ENCODE measurements around the gene MTAP.
"Not testable (repeated sequence)": the region's sequence is repeated elsewhere in the genome, so short reads cannot be mapped to it uniquely, and the experiment has no call there.

The MTAP gene

DNA sequence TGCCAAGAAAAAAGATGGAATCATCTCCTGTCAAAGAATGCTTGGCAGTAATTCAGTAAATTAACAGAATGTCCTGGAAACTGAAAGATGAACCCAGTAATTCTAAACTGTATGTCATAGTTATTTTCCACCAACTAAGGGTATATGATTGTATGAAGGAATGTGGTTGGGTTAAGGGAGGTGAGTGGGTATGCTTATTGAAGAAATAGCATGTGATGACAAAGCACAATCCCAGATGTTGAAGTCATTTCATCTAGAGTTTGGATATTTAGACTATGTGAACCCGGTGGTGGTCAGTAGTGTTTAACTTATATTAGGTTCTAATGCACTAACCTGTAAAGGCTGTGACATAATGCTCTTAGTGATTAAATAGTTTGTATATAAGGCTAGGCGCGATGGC lies 104.4 kb downstream of the MTAP start:
- FAIRE-seq (no peak), DNase-seq (ENCODE audit: low spot score) (no peak)

GRCh38 chr9:21919377-21920362 lies 117.2 kb downstream of the MTAP start:
- FAIRE-seq = no peak

DNA sequence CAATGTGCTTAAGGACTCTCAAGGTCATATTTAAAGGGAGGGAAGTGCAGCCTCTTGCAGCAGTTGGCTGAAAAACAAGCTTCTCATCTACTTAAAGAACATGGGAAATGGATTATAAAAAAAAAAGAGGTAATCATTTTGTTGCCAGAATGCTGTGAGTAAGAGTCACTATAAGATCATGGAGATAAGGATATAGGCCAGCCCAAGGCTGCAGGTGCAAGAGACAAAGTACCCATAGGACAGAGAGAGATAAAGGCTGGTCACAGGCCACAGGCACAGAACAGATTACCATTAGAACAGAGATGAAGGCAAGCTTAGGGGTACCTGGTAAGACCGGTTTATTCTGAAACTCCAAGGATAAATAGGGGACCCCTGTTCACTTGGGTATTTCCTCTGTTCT lies 121.3 kb downstream of the MTAP start:
- FAIRE-seq (no peak), DNase-seq (ENCODE audit: low spot score) (no peak)

More at GRCh38 chr9:21919377-21920362, 117.2 kb downstream of the MTAP start:
- peak; percentile 18 for DNase-seq (ENCODE audit: low spot score)

DNA sequence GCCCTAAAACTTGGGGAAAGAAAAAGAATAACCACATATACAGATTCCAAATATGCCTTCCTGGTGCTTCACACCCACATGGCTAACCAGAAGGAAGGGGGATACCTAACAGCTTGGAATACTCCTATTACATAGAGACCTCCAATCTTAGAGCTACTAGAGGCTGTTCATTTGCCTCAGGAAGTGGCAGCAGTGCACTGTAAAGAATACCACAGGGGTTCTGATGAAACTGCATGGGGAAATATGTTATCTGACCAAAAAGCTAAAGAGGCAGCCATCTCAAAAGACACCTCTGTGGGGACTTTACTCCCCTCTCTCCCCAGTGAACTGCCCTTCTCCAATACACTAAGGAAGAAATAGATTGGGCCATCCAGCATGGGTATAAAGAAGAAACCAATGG lies 125.3 kb downstream of the MTAP start:
- DNase-seq (ENCODE audit: low spot score) (no peak), FAIRE-seq (no peak)

DNA sequence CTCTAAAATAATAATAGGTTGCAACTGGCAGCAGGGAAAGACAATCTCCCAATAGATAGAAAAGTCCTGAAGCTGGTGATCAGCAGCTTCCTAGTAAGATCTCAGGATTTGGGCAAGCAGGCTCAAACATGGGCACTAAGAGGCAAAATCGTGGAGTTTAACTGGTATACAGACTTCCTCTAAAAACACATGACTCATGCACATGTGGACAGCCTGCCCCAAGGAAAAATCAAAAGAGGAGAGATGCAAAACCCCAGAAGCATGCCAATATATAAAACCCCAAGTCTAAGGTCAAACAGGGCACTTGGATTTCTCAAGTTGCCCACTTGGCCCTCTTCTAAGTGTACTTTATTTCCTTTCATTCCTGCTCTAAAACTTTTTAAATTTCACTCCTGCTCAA lies 129.0 kb downstream of the MTAP start:
- FAIRE-seq = no peak
- DNase-seq (ENCODE audit: low spot score) = no peak

- no peak for FAIRE-seq
- no peak for DNase-seq (ENCODE audit: low spot score)
These were observed 130.8 kb downstream of the MTAP start for GRCh38 chr9:21933281-21933680.

- DNase-seq (ENCODE audit: low spot score) = no peak
- FAIRE-seq = no peak
These were observed 131.4 kb downstream of the MTAP start for GRCh38 chr9:21933865-21934264.

- DNase-seq (ENCODE audit: low spot score) = no peak
- no peak for FAIRE-seq
These were observed 133.2 kb downstream of the MTAP start for GRCh38 chr9:21935631-21936030.

GRCh38 chr9:21936161-21936560 lies 133.7 kb downstream of the MTAP start:
- FAIRE-seq = no peak

GRCh38 chr9:21941337-21941995 lies 139.0 kb downstream of the MTAP start:
- FAIRE-seq (no peak), DNase-seq (ENCODE audit: low spot score) (no peak)

More at GRCh38 chr9:21936161-21936560, 133.7 kb downstream of the MTAP start:
- no peak for DNase-seq (ENCODE audit: low spot score)

DNA sequence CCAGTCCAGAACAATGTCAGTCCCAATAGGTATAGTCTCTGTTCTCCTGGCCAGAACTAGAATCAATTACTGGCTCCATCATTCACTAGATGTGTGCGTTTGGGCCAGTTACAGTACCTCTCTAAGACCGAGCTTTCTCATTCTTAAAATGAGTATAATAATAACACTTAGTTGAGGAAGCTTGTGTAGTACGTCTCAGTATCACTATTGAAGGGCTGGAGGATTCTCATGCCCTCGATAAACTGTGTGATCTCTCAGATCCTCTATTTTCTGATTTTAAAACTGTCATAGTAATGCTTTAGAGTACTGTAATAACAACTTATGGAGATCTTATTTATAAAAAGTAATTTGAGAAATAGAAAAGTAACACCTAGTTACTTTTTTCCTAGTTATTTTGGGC lies 141.0 kb downstream of the MTAP start:
- no peak for DNase-seq (ENCODE audit: low spot score)
- FAIRE-seq = no peak

- no peak for FAIRE-seq
These were observed 143.2 kb downstream of the MTAP start for GRCh38 chr9:21945606-21946005.

GRCh38 chr9:21958833-21959232 lies 156.4 kb downstream of the MTAP start:
- DNase-seq (ENCODE audit: low spot score) (no peak), FAIRE-seq (no peak)

More at GRCh38 chr9:21945606-21946005, 143.2 kb downstream of the MTAP start:
- no peak for DNase-seq (ENCODE audit: low spot score)

DNA sequence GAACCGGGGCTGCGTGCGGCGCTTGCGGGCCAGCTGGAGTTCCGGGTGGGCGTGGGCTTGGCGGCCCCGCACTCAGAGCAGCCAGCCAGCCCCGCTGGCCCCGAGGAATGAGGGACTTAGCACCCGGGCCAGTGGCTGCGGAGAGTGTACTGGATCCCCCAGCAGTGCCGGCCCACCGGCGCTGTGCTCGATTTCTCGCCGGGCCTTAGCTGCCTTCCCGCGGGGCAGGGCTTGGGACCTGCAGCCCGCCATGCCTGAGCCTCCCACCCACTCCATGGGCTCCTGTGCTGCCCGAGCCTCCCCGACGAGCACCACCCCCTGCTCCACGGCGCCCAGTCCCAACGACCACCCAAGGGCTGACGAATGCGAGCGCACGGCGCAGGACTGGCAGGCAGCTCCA lies 156.8 kb downstream of the MTAP start:
- FAIRE-seq; DNase-seq (ENCODE audit: low spot score): not testable (repeated sequence)

DNA sequence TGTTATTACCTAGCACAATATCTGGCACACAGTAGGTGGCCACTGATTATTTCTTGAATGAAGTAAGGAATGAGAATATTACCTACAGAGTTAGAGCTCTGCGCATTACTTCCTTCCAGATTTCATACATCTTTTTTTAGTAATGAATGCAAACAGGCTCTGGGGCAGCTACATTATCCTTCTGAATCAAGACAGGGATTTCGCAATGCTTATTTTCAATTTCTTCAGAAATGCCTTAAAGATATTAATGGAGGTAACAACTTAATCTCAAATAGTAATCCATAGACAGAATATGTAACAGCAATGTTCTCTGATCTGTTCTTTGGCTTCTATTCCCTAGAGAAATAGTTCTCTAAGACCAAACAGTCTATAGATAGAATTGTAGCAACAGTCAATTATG lies 159.1 kb downstream of the MTAP start:
- DNase-seq (ENCODE audit: low spot score) (no peak), FAIRE-seq (no peak)

GRCh38 chr9:21964925-21965385 lies 162.5 kb downstream of the MTAP start:
- FAIRE-seq = no peak
- no peak for DNase-seq (ENCODE audit: low spot score)

DNA sequence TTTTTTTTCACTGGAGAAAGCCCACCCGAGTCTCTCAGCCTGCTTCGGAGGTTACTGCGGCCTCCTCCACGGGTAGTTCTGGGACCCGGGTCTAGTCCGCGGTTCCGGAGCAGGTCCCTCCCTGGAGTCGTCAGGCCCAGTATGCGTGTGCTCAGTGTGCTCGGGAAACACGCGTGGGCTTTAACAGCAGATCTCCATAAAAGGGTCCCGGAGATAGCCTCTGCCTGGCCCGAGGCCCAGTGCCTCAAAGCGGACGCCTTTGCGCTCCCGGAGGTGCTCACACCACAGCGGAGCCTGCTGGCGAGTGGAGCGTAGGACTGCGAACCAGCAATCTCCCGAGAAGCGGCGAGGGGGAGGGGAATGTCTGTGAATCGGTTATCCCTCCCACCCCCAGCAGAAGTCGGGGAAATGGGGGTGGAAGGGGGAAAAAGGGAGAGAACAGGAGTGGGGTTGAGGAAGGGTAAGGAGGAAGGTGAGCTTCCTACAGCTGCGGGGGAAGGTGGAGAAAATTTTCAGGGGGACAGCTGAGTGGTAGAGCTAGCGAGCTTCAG lies 163.0 kb downstream of the MTAP start:
- FAIRE-seq = no peak
- DNase-seq (ENCODE audit: low spot score) = no peak

- DNase-seq (ENCODE audit: low spot score) (no peak), FAIRE-seq (no peak)
These were observed 163.9 kb downstream of the MTAP start for GRCh38 chr9:21966140-21966851.

GRCh38 chr9:21967169-21967568 lies 164.7 kb downstream of the MTAP start:
- FAIRE-seq = no peak

GRCh38 chr9:21967702-21968101 lies 165.3 kb downstream of the MTAP start:
- FAIRE-seq (no peak), DNase-seq (ENCODE audit: low spot score) (no peak)

More at GRCh38 chr9:21967169-21967568, 164.7 kb downstream of the MTAP start:
- no peak for DNase-seq (ENCODE audit: low spot score)

- FAIRE-seq (no peak), DNase-seq (ENCODE audit: low spot score) (no peak)
These were observed 166.0 kb downstream of the MTAP start for GRCh38 chr9:21968331-21969010.

All from RCC 7860 (cell line).